Lower lobe of right lung (tissue), 2 donors: ENCODE data around the gene TIGD6. TPM values are rescaled to one million over a fixed set of nuclear protein-coding genes. Genes with fewer than 3 reads are reported as not detected.

Experiments used
- ATAC-seq, 2 donors: fragments of 200-7000 bp; cut with Tn5 transposase; one replicate each; pipeline ENCODE4 v1.9.1; 2020 to 2022; ENCODE audit warnings: mild to moderate bottlenecking in 2 of 2, moderate library complexity in 2 of 2
- DNase-seq: peaks from one replicate; pipeline ENCODE4 v3.0.0-alpha.2; 2020
- H3K27ac ChIP-seq: fragments of 200-600 bp; one replicate; pipeline ENCODE4 v1.8.0; 2022
- H3K27me3 ChIP-seq: fragments of 200-600 bp; one replicate; pipeline ENCODE4 v1.8.0; 2022; ENCODE audit warnings: low read depth
- H3K36me3 ChIP-seq: fragments of 200-600 bp; one replicate; pipeline ENCODE4 v1.8.0; 2022; ENCODE audit warnings: mild to moderate bottlenecking
- H3K4me1 ChIP-seq: fragments of 200-600 bp; one replicate; pipeline ENCODE4 v1.8.0; 2022
- H3K4me3 ChIP-seq: fragments of 200-600 bp; one replicate; pipeline ENCODE4 v1.8.0; 2022; ENCODE audit warnings: mild to moderate bottlenecking
- H3K9me3 ChIP-seq: fragments of 200-600 bp; one replicate; pipeline ENCODE4 v1.8.0; 2022
- intact Hi-C: fragments of 100-400 bp; cut with DNase I; formaldehyde crosslinking; loops from one replicate; pipeline ENCODE4 v1.11.0; 2022
- total RNA-seq: library from RNA; stranded (reverse); fragmentation: NEBNext Ultra II Directional; extraction: Animal tissue kit (Norgen Biotek cat#: 25700); gene quantifications from one replicate; pipeline ENCODE4 v1.2.1, GENCODE V29; 2021
- TF ChIP-seq, protein P1 (sequence below): fragments of 200-600 bp; IDR thresholded peaks from one replicate; pipeline ENCODE4 v1.8.0; 2022; ENCODE audit warnings: antibody characterized with exemption, mild to moderate bottlenecking
- donor health status: DM: no; HTN: yes; CAD: no; lungs with severe emphysema.

The TIGD6 gene
- total RNA-seq, 1 donor from 2014 or later = 4.8 TPM

DNA sequence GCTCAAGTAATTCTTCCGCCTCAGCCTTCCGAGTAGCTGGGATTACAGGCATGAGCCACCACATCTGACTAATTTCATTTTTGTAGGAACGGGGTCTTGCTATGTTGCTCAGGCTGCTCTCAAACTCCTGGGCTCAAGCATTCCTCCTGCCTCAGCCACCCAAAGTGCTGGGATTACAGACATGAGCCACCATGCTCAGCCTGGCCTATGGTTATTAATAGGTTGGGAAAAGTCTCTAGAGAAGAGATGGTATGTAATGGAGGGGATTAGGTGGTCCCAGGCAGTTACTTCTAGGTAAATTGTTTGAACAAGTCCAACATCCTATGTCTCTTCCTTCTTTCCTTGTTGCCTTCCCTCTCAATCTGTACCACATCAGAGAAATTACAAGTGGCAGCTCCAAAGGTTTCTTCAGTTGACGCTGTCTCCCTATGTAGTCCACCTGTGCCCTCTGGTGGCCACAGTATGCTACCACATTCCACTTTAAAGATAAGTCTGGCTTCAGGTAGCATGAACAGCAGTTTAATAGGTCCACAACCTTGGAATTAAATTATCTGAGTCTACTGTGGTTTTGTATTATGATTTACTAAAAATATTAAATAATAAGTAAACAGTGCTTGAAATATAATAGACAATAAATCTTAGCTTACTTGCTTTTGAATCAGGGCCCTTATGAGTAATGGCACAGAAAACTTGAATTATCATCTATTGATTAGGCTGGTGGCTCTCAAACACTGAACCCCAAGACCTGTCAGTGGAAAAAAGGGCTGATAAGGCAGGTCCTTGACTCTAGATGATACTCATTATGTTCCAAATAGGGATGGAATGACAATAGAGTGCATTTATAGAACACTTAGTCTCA, 9.7 kb downstream of the TIGD6 start:
- H3K9me3 ChIP-seq = no peaks in the 10 kb centered on the region
- DNase-seq (peak; percentile 68), ATAC-seq (peak; percentile 90 to 93)
- no peak overlapping the region for H3K27ac ChIP-seq
- H3K27me3 ChIP-seq = no peaks in the 10 kb centered on the region
- peaks cover 10% of the 10 kb centered on the region for H3K36me3 ChIP-seq
- H3K4me1 ChIP-seq = no peaks in the 10 kb centered on the region
- intact Hi-C loops = no loop called here
- no peak overlapping the region for H3K4me3 ChIP-seq
- TF ChIP-seq, protein P1, sequence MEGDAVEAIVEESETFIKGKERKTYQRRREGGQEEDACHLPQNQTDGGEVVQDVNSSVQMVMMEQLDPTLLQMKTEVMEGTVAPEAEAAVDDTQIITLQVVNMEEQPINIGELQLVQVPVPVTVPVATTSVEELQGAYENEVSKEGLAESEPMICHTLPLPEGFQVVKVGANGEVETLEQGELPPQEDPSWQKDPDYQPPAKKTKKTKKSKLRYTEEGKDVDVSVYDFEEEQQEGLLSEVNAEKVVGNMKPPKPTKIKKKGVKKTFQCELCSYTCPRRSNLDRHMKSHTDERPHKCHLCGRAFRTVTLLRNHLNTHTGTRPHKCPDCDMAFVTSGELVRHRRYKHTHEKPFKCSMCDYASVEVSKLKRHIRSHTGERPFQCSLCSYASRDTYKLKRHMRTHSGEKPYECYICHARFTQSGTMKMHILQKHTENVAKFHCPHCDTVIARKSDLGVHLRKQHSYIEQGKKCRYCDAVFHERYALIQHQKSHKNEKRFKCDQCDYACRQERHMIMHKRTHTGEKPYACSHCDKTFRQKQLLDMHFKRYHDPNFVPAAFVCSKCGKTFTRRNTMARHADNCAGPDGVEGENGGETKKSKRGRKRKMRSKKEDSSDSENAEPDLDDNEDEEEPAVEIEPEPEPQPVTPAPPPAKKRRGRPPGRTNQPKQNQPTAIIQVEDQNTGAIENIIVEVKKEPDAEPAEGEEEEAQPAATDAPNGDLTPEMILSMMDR = peak; percentile 92

- peaks cover 8% of the 10 kb centered on the region for H3K36me3 ChIP-seq
- no peaks in the 10 kb centered on the region for H3K4me1 ChIP-seq
- intact Hi-C loops = loop anchor here (10.0 kb wide), 1 partner anchor 153 kb away; no protein-coding TSS in a partner anchor
- no peak overlapping the region for H3K27ac ChIP-seq
- TF ChIP-seq, protein P1 = no peak
- ATAC-seq = no peak
- no peak overlapping the region for H3K4me3 ChIP-seq
- no peaks in the 10 kb centered on the region for H3K27me3 ChIP-seq
- no peak for DNase-seq
- no peaks in the 10 kb centered on the region for H3K9me3 ChIP-seq
Observed at GRCh38 chr5:149988126-149988525, 12.3 kb downstream of the TIGD6 start.

- H3K27me3 ChIP-seq = no peaks in the 10 kb centered on the region
- no peak for ATAC-seq
- TF ChIP-seq, protein P1 = no peak
- H3K4me3 ChIP-seq = no peak overlapping the region
- H3K36me3 ChIP-seq = peaks cover 51% of the 10 kb centered on the region
- intact Hi-C loops = loop anchor here (10.0 kb wide), 1 partner anchor 148 kb away; no protein-coding TSS in a partner anchor
- no peak overlapping the region for H3K27ac ChIP-seq
- DNase-seq = no peak
- no peaks in the 10 kb centered on the region for H3K4me1 ChIP-seq
- H3K9me3 ChIP-seq = no peaks in the 10 kb centered on the region
Observed at GRCh38 chr5:149982505-149982904, 17.9 kb downstream of the TIGD6 start.

- H3K4me1 ChIP-seq = no peaks in the 10 kb centered on the region
- no peaks in the 10 kb centered on the region for H3K27me3 ChIP-seq
- no peak overlapping the region for H3K4me3 ChIP-seq
- H3K9me3 ChIP-seq = no peaks in the 10 kb centered on the region
- TF ChIP-seq, protein P1 = no peak
- intact Hi-C loops = loop anchor here (10.0 kb wide), 1 partner anchor 146 kb away; no protein-coding TSS in a partner anchor
- peaks cover 54% of the 10 kb centered on the region for H3K36me3 ChIP-seq
- no peak for DNase-seq
- no peak for ATAC-seq
- H3K27ac ChIP-seq = no peak overlapping the region
Observed at GRCh38 chr5:149981206-149981605, 19.2 kb downstream of the TIGD6 start.

DNA sequence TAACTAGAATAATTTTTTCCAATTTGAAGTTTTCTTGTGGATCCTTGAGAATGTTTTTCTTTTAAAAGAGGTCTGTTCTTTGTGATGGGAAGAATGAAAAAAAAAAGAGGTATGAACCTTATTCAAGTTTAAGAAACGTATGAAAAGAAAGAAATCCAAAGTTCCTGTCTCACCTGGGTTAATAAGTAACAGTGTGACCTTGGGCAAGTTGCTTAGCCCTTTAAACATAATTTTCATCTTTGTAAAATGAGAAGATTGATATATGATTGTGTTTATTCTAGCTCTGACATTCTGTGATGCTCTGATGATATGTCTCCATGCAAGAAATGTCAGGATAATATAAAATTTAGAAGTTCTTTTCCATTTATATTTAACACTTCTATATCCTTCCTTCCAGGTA, 20.6 kb downstream of the TIGD6 start:
- Histone ChIP-seq H3K36me3 (peaks cover 54% of the 10 kb centered on the region), H3K27ac (no peak overlapping the region), H3K27me3 (no peaks in the 10 kb centered on the region), H3K4me1 (no peaks in the 10 kb centered on the region), H3K9me3 (no peaks in the 10 kb centered on the region), H3K4me3 (no peak overlapping the region)
- no peak for DNase-seq
- no peak for ATAC-seq
- intact Hi-C loops = loop anchor here (10.0 kb wide), 2 partner anchors 125 to 145 kb away; no protein-coding TSS in a partner anchor
- TF ChIP-seq, protein P1 = no peak
